Hepatocyte (in vitro differentiated cells): ENCODE measurements around the gene ARMC5. TPM values are rescaled to one million over a fixed set of nuclear protein-coding genes. Genes with fewer than 3 reads are reported as not detected.

Experiments used
- DNase-seq: peaks from one replicate; pipeline ENCODE4 v3.0.0-alpha.2; 2016; ENCODE audit warnings: low spot score
- H2AFZ ChIP-seq: fragments of 200-600 bp; sonication (generic); 2 replicates; pipeline ENCODE4 v1.6.0; 2016; ENCODE audit warnings: antibody characterized with exemption, mild to moderate bottlenecking
- H3K27ac ChIP-seq: fragments of 200-600 bp; sonication (generic); 2 replicates; pipeline ENCODE4 v1.5.1; 2016; ENCODE audit warnings: mild to moderate bottlenecking
- H3K27me3 ChIP-seq: fragments of 200-600 bp; sonication (generic); 2 replicates; pipeline ENCODE4 v1.6.1; 2016
- H3K36me3 ChIP-seq: fragments of 200-600 bp; sonication (generic); replicated peaks from 2 replicates; pipeline ENCODE4 v1.5.1; 2016; ENCODE audit warnings: low read depth; ENCODE audit not compliant: insufficient read depth
- H3K4me1 ChIP-seq: fragments of 200-600 bp; sonication (generic); 2 replicates; pipeline ENCODE4 v1.5.1; 2016; ENCODE audit warnings: mild to moderate bottlenecking, moderate library complexity; ENCODE audit not compliant: insufficient read depth
- H3K4me2 ChIP-seq: fragments of 200-600 bp; sonication (generic); 2 replicates; pipeline ENCODE4 v1.6.0; 2016
- H3K4me3 ChIP-seq: fragments of 200-600 bp; sonication (generic); 2 replicates; pipeline ENCODE4 v1.5.1; 2016; ENCODE audit warnings: mild to moderate bottlenecking
- H3K79me2 ChIP-seq: fragments of 200-600 bp; sonication (generic); 2 replicates; pipeline ENCODE4 v1.6.0; 2017; ENCODE audit warnings: mild to moderate bottlenecking
- H3K9me2 ChIP-seq: fragments of 200-600 bp; sonication (generic); replicated peaks from 2 replicates; pipeline ENCODE4 v1.6.0; 2017; ENCODE audit warnings: mild to moderate bottlenecking; ENCODE audit not compliant: insufficient read depth
- H3K9me3 ChIP-seq: fragments of 200-600 bp; sonication (generic); 2 replicates; pipeline ENCODE4 v1.5.1; 2016; ENCODE audit warnings: low read depth, mild to moderate bottlenecking
- H4K20me1 ChIP-seq: fragments of 200-600 bp; sonication (generic); 2 replicates; pipeline ENCODE4 v1.6.0; 2016; ENCODE audit warnings: mild to moderate bottlenecking; ENCODE audit not compliant: insufficient read depth, poor library complexity, severe bottlenecking
- EZH2 ChIP-seq: fragments of 200-600 bp; sonication (generic); IDR thresholded peaks from 2 replicates; pipeline ENCODE4 v1.6.1; 2016; ENCODE audit warnings: antibody characterized with exemption, mild to moderate bottlenecking, borderline replicate concordance
- EZH2phosphoT487 ChIP-seq: fragments of 200-600 bp; sonication (generic); IDR thresholded peaks from one replicate; pipeline ENCODE4 v1.6.1; 2018; ENCODE audit warnings: antibody characterized with exemption, mild to moderate bottlenecking, low read depth, moderate library complexity; ENCODE audit not compliant: unreplicated experiment, severe bottlenecking
- WGBS: methylation state at CpG from one replicate; pipeline ENCODE4 v1.1.6; 2016; ENCODE audit warnings: low lambda C conversion rate; ENCODE audit errors: missing lambda C conversion rate; 5-methylcytosine and 5-hydroxymethylcytosine counted together
- polyA plus RNA-seq: library from polyadenylated mRNA; unstranded; fragments of >200 nt; fragmentation: Nextera tagmentation; extraction: Ambion mirVana; gene quantifications from 2 replicates; pipeline ENCODE4 v1.2.1, GENCODE V29; 2016
- total RNA-seq: library from RNA; depleted of rRNA; stranded (reverse); fragments of >200 nt; gene quantifications from 2 replicates; pipeline ENCODE4 v1.2.3, GENCODE V29; 2014
- TF ChIP-seq, protein P1 (sequence below): fragments of 200-600 bp; sonication (generic); IDR thresholded peaks from 2 replicates; pipeline ENCODE4 v1.5.1; 2016; ENCODE audit warnings: antibody characterized with exemption, mild to moderate bottlenecking; ENCODE audit not compliant: poor library complexity

The ARMC5 gene, protein sequence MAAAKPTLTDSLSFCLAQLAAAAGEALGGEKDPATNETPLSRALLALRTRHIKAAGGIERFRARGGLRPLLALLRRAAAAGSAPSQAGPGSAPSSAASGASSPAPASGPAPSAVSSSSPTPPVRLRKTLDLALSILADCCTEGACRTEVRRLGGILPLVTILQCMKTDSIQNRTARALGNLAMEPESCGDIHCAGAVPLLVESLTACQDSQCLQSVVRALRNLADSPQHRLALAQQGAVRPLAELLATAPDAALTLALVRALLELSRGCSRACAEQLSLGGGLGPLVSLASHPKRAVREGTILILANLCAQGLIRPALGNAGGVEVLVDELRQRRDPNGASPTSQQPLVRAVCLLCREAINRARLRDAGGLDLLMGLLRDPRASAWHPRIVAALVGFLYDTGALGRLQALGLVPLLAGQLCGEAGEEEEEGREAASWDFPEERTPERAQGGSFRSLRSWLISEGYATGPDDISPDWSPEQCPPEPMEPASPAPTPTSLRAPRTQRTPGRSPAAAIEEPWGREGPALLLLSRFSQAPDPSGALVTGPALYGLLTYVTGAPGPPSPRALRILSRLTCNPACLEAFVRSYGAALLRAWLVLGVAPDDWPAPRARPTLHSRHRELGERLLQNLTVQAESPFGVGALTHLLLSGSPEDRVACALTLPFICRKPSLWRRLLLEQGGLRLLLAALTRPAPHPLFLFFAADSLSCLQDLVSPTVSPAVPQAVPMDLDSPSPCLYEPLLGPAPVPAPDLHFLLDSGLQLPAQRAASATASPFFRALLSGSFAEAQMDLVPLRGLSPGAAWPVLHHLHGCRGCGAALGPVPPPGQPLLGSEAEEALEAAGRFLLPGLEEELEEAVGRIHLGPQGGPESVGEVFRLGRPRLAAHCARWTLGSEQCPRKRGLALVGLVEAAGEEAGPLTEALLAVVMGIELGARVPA
- total RNA-seq: 11.4 and 12.2 TPM in 2 replicates
- polyA plus RNA-seq: 19.4 and 19.6 TPM in 2 replicates

DNA sequence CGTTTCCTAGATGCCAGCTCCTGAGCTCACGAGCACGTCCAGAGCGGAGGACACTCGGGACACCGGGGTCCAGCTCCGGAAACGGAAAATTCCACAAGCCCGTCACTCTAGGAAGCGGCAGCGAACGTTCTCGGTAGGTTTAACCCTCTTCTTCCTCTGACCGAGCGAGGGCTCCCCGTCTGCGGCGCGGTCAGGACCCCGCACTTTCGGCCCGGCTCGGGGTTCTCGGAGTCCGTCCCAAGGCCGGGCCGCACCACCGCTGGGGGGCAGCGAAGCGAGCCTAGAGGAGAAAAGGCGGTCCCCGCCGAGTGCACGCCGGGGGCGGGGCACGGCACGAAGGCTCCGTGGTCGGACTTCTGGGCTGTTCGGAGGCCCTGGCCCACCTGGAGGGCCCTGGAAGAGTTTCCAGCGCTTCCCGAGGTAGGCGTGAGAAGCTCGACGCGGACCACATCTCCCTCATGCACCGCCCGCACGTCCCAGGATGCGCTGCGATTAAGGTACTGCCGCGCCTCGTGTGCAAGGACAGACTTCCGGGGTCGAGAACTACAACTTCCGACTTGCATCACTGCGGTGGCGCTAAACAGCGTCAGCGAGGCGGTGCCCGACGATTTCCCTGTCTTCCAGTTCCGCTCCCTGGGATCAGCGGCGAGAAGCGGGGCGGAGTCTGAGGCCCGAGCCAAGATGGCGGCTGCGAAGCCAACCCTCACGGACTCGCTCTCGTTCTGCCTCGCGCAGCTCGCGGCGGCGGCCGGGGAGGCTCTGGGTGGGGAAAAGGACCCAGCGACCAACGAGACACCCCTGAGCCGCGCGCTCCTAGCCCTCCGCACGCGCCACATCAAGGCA, at the start of gene ARMC5:
Gene ARMC5, plus strand, starts transcription at position 658 of the 843 bp plus-strand sequence. Its CDS starts 24 bp downstream, at position 682.
- under 1% methylated on average over 89 of the region's 91 CpGs for WGBS
- peaks cover 39% of the 10 kb centered on the region for H3K79me2 ChIP-seq

DNA sequence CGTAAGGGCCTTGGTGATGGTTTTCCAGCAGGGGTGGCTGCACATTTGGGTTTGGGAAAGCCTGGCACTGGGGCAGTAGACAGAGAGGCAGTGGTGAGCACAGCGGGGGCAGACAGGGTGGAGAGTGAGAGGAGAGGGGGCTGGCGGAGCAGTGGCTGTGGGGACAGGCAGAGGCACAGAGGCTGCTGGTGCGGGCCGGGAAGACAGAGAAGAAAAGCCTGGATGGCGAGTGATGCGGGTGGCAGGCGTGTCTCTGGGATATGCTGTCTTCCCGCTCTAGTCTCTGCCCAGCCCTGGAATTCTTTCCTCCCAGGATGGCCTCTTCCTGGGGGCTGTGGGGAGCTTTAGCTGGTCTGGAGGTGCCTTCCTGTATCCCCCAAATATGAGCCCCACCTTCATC, 49.2 kb upstream of the ARMC5 start:
- no peak overlapping the region for H3K27ac ChIP-seq
- DNase-seq: no peak
- TF ChIP-seq, protein P1, sequence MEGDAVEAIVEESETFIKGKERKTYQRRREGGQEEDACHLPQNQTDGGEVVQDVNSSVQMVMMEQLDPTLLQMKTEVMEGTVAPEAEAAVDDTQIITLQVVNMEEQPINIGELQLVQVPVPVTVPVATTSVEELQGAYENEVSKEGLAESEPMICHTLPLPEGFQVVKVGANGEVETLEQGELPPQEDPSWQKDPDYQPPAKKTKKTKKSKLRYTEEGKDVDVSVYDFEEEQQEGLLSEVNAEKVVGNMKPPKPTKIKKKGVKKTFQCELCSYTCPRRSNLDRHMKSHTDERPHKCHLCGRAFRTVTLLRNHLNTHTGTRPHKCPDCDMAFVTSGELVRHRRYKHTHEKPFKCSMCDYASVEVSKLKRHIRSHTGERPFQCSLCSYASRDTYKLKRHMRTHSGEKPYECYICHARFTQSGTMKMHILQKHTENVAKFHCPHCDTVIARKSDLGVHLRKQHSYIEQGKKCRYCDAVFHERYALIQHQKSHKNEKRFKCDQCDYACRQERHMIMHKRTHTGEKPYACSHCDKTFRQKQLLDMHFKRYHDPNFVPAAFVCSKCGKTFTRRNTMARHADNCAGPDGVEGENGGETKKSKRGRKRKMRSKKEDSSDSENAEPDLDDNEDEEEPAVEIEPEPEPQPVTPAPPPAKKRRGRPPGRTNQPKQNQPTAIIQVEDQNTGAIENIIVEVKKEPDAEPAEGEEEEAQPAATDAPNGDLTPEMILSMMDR: no peak
- TF ChIP-seq EZH2phosphoT487: no peak
- no peak for TF ChIP-seq EZH2
- H3K79me2 ChIP-seq: no peaks in the 10 kb centered on the region
- WGBS: 94% methylated on average over 5 of the region's 9 CpGs
- H3K36me3 ChIP-seq: no peaks in the 10 kb centered on the region
- H3K4me1 ChIP-seq: no peaks in the 10 kb centered on the region
- no peaks in the 10 kb centered on the region for H3K9me3 ChIP-seq
- H3K4me3 ChIP-seq: no peak overlapping the region
- H3K4me2 ChIP-seq: no peak overlapping the region
- H3K9me2 ChIP-seq: no peaks in the 10 kb centered on the region
- H2AFZ ChIP-seq: no peak overlapping the region
- no peaks in the 10 kb centered on the region for H4K20me1 ChIP-seq
- no peaks in the 10 kb centered on the region for H3K27me3 ChIP-seq

More for the DNA sequence above, at the start of gene ARMC5:
- TF ChIP-seq, protein P1: peak; percentile 66
- TF ChIP-seq EZH2phosphoT487 (no peak), EZH2 (no peak)
- Histone ChIP-seq H3K9me3 (no peaks in the 10 kb centered on the region), H3K4me3 (peak within 1 kb of the TSS; percentile 77), H3K4me2 (peak within 1 kb of the TSS; percentile 97), H3K27ac (peak within 1 kb of the TSS; percentile 96), H3K9me2 (no peaks in the 10 kb centered on the region), H3K27me3 (no peaks in the 10 kb centered on the region), H3K4me1 (peaks cover 17% of the 10 kb centered on the region), H3K36me3 (no peaks in the 10 kb centered on the region), H4K20me1 (peaks cover 19% of the 10 kb centered on the region), H2AFZ (peak within 1 kb of the TSS; percentile 55)
- peak; percentile 99 for DNase-seq

DNA sequence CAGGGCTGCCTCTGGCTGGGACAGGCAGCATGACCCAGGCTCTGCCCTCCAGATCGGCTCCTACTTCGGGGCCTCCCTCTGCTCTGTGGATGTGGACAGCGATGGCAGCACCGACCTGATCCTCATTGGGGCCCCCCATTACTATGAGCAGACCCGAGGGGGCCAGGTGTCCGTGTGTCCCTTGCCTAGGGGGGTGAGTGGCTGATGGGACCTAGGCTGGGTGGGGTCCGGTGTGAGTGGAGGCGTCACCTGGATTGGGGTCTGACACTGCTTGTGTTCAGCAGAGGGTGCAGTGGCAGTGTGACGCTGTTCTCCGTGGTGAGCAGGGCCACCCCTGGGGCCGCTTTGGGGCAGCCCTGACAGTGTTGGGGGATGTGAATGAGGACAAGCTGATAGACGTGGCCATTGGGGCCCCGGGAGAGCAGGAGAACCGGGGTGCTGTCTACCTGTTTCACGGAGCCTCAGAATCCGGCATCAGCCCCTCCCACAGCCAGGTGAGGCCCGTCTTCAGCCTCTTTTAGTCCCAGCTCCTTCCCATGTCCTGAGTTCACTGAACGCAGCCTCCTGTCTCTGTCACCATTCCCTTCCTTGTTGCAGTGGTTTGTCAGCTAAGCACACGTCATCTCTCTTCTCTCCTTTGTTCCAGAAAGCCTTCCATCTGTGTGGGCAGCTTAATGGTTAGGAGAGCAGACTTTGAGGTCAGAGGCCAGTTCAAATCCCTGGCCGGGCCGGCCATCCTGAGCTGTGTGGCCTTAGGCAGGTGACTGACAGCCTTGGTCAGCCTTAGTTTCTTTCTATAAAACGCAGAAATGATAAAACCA, 48.1 kb upstream of the ARMC5 start:
- WGBS: 85% methylated on average over 22 of the region's 22 CpGs

More for the DNA sequence above, 48.1 kb upstream of the ARMC5 start:
- no peak overlapping the region for H3K4me3 ChIP-seq
- H3K9me2 ChIP-seq: no peaks in the 10 kb centered on the region
- no peak for TF ChIP-seq EZH2
- no peak for TF ChIP-seq EZH2phosphoT487
- TF ChIP-seq, protein P1: no peak
- no peaks in the 10 kb centered on the region for H3K79me2 ChIP-seq
- H3K27ac ChIP-seq: no peak overlapping the region
- H3K36me3 ChIP-seq: no peaks in the 10 kb centered on the region
- H3K27me3 ChIP-seq: no peaks in the 10 kb centered on the region
- no peaks in the 10 kb centered on the region for H3K9me3 ChIP-seq
- H3K4me1 ChIP-seq: no peaks in the 10 kb centered on the region
- H2AFZ ChIP-seq: no peak overlapping the region
- H3K4me2 ChIP-seq: no peak overlapping the region
- no peak for DNase-seq
- H4K20me1 ChIP-seq: no peaks in the 10 kb centered on the region
